SKM-1 (cell line): Measurements from ENCODE around the gene KRT1.
"Not testable (repeated sequence)": the region's sequence is repeated elsewhere in the genome, so short reads cannot be mapped to it uniquely, and the experiment has no call there.

Experiments
- DNase-seq: peaks from one replicate; lab custom pipeline; 2025; ENCODE audit not compliant: unreplicated experiment; lab: John Stamatoyannopoulos, UW

KRT1 gene

DNA sequence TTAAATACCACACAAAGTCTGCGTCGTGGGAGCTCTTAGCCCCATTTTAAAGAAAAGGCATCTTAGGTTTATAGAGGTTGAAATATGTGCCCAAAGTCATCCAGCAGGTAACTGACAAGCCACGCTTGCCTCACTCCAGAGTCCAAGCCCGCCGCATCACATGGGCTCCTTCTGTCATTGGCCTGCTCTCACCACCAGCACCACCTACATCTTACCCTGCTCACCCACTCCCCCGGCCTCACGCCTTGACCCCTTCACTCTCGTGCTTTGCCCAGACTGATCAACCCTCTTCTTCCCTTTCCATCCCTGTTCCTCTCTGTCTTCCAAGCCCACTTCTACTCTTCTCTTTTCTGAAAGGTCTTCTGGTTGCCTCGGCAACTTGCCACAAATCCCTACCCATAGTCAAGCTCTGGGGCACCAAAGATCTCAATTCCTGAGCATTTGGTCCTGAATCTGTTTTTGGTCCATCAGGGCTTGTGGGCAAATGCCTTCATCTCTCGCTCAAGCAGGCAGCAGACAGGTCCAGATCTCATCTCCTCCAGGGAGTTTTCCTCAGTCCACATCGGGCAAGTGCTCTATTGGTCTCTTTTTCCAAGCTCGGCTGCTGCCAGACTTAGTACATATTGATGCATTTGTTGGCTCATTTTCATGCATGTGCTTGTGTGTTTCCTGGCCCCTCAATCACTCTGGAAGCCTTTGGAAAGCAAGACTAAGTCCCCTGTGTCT lies 3.5 kb upstream of the KRT1 start:
- no peak for DNase-seq

DNA sequence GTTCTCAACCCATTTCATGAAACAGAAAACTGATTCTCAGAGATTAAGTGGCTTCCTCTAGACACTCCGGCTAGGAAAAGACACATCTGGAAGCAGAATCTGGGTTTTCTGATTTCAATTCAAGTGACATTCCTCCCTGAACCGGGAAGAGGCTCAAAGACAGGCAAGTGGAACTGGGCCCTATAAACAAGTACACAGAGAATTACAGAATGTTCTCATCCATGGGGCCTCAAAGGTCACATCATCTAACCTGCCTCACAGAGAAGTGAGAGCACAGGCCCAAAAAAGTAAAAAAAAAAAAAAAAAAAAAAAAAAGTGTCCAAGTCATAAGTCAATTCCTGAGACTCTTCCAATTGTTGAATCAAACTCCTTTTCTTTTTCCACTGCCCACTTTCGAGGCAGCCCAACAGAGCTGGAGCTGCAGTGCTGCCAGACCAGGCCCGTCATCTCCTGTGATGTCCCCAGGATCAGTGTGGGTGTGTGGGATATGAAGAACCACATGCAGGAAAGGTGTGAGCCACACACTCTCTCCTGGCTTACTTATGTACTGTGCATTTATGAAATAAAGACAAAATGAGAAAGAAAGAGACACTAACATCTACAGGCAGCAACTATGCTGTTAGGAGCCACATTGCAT lies 2.8 kb upstream of the KRT1 start:
- no peak for DNase-seq

DNA sequence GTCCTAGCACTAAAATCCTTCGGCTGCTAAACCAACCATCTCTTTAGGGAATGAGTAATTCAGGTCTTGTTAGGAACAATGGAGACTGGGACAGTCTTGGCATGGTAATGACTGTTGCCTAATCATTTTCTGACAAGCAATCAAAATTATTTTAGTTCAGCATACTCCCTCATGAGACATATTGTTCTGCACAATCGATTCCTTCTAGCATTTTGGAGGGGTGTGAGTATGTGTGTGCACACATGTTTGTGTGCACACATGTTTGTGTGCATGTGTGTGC lies 2.1 kb upstream of the KRT1 start:
- no peak for DNase-seq

DNA sequence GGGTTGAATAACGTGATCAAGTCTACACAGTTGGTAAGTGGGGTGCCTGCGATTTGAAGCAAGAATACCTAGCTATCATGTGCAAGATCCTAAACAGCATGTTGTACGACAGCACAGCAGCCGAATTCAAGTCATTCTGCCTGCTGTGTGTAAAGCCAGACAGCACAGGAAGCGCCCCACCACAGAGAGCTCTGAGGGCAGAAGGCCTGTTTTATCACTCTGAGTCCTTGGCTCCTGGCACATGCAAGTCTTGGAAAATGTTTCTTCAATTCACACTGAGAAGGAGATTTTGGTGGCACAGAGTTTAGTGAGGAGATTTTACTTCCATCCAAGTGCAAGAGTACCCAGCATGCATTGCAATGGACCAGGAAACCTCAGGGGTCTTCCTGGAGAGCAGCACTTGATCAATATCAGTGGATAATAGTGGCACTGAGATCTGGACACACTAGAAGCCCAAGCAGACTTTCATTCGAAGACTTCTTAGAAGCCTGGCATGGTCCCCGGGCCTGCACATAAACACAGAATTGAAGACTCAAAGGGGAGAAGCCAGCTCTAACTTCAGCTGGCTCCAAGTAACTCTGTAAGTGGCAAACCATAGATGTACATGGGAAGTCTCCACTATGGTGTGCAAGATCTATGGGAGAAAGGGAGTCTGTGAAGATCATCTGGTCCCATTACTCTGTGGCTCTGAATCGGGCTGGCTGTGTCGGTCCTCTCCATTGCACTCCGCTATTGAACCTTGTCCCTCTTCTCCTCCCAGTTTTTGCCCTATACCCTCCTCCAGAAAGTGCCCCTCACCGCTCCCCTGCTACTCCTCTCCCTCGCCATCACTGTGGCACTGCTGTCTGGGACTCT lies 1.5 kb upstream of the KRT1 start:
- DNase-seq, result no peak

DNA sequence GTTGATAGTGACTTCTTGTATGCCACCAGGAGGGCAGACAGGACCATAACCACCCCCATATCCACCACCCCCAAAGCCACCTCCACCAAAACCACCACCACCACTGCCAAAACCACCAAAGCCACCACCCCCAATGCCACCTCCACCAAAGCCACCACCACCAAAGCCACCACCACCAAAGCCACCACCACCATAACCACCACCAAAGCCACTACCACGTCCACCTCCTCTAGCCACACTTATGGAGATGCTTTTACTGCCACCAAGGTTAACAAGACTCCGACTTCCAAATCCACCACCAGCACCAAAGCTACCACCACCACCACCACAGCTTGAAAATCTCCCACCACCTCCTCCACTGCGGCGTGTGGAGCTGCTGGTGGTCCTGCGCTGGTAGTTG lies 332 bp downstream of the KRT1 start:
- DNase-seq, result no peak

DNA sequence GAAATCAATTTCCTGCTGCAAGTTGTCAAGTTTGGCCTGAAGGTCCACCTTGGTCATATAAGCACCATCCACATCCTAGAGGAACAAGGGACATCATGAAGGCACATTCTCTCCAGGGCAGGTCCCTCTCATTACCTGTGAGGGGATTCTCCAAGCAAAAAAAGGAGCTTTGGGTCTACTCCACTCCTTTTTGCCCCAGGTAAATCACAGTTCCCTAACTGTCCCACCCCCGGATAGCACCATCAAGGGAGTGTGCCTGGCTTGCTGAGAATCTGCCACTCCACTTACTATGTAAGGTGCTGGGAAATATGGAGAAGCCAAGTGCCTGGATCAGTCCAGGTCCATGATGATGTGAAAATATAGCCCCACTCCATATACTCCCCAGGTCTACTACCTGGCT lies 2.5 kb downstream of the KRT1 start:
- DNase-seq, result no peak

DNA sequence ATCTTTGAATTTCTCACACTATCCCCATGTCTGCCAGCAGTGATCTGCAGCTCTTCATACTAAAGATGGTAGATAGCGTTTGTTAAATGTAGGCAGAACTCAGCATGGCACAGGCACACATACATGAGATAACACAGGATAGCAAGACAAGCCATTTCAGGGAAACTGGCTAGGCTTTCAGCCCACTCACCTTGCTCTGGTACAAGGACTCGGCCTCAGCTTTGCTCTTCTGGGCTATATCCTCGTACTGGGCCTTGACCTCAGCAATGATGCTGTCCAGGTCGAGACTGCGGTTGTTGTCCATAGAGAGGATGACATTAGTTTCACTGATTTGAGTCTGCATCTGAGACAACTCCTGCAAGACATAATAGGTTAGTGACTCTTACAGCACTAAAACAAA lies 3.1 kb downstream of the KRT1 start:
- DNase-seq, result no peak

DNA sequence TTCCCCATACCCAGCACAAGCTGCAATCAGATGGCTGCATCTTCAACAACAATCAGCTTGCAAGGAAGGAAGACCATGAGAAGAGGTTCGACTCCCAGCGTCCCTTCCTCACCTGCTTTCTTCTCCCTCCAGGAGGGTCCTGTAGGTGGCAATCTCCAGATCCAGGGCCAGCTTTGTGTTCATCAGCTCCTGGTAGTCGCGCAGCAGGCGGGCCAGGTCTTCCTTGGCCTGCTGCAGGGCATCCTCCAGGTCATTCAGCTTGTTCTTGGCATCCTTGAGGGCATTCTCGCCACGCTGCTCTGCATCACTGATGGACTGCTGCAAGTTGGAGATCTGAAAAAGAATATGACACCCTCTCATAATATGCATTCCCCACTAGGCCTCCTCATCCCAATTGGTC lies 4.0 kb downstream of the KRT1 start:
- DNase-seq, result no peak

DNA sequence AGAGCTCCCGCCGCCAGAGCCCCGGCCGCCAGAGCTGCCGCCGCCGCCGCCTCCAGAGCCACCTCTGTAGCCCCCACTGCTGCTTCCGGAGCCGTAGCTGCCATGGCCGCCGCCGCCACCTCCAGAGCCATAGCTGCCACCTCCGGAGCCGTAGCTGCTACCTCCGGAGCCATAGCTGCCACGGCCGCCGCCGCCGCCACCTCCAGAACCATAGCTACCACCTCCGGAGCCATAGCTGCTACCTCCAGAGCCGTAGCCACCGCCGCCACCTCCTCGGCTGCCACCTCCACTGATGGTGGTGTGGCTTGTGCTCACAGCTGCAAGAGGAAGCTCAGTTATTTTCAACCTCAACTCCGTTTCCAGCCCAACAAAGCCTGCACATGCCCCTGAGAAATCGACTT lies 4.9 kb downstream of the KRT1 start:
- DNase-seq, result no peak

DNA sequence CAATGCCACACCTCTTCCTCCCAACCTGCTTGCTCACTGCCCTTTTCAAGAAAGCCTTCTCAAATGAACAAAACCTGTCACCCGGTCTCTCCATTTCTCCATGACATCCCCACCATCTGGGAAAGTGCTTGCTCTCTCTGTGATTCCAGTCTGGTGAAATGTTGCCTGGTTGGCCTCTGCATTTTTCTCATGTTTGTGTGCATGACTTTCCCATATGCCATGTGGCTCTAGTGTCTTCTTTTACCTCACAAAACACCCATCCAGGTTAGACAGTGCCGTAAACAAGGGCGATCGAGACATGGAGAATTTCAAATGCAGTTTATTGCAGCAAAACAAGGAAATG lies 5.8 kb downstream of the KRT1 start:
- DNase-seq, result no peak

DNA sequence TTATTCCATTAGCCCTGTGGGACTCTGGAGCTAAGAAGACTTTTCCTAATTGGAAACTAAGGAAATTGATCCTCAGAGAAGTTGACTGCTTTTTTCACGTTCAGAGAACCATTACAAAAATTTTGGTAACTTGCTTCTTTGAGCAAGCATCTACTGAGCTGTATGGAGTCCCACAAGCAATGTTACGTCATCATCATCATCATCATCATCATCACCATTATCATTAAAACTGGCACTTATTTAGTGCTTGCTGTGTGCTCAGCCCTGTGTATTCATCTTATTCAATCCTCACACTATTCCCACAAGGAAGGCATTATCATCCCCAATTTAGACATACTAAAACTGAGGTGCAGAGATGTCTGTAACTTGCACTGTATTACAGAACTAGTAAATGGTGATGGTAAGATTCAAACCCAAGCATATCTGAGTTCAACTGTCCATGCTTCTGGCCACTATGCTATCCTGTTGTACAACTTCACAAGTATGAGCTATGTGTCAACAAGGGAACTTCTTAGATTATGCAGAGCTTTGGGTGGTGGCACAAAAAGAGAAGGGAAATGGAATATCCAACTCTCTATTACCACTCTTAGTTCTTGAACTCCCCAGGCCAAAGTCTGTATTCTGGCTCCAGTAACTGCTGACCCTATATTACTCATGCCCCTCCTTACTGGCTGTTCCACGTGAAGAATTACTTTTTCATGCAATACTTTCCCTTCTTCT lies 6.3 kb downstream of the KRT1 start:
- no peak for DNase-seq

DNA sequence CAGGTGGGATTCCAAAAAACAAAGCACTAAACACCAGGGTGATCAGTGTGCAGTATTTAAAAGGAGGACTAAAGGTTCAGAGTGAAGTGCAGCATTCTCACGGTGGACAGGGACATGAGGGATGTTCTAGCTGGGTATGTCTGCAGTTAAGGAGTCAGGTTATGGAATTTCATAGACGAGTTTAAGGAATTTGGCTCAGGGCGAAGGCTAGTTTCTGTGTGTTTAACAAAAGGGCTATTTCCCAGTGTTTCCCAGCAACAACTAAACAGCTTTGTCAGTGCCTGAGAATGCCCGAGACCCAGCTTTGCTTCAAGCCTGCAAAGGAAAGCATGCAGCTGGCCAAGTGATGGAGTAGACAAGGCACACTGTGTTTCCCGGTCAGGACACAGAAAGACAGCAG lies 7.0 kb downstream of the KRT1 start:
- DNase-seq, result no peak

DNA sequence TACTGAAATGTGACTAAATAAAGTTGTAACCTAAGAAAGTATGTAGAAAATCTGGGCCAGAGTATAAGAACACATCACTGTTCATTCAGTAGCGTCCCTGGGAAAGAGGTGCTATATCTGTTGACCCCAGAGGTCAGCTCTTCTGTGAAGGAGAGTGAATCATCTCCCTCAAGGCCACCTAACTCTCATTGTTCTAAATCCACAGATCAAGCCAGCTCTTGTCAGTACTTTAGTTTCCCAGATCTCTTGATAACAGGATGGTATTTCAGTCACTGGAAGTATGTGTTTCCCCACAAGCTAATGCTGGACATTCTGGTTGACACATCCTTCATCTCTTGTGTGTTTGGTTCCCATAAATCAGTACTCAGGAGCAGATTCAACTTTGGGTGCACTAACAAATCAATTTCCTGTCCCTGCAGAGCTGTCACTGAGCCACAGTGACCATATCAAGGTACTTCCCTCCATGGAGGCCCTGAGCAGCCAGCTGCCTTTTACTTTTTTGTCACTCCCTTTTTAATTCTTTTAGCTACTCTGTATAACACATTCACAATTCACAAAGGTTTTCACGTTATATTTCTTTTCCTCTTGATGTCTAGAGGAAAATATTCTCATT lies 7.8 kb downstream of the KRT1 start:
- DNase-seq, result no peak

DNA sequence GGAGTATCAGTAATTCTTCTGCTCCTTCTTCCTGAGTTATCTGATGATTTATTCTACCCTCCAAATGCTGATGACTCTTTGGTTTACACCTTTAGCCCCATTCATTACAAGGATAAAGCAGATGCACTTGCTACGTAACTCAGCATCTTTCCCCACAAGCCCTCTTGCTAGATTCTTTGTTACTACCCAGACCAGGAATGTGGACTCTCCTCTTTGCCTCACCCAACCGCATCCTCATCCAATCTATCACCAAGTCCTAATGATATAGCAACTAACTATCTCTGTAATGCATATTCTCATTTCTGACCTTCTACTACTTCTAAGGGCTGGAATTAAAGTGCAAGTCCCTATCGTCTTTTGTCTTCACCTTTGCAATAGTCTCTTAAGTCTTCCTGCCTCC lies 9.2 kb downstream of the KRT1 start:
- no peak for DNase-seq

DNA sequence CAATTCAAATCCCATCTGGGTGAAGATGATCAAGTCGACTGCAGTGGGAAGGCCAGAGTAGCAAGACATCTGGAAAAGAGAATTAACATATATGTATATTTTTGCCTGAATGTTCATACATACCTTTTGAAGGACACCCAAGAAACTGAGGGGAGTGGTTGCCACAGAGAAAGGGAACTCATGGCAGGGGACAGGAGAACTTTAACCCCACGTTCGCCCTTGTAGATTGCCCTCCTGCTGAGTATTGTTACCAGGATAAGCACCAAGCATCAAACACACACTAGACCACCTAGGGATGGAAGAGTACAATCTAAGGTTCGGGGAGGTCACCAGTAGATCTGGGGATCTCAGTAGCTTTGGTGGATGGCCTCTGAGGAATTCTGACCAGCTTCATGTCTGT lies 9.7 kb downstream of the KRT1 start:
- no peak for DNase-seq

DNA sequence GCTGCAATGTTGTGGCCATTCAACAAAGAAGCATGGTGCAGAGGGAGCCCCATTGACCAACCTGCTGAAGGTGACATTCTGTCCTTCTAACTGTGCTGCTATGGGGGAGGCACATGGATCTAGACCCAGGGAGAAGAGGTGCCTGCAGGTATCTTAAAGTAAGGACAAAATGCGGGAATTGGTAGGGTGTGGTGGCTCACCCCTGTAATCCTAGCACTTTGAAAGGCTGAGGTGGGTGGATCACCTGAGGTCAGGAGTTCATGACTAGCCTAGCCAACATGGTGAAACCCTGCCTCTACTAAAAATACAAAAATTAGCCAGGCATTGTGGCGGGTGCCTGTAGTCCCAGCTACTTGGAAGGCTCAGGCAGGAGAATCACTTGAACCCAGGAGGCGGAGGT lies 10.3 kb downstream of the KRT1 start:
- not testable (repeated sequence) for DNase-seq

DNA sequence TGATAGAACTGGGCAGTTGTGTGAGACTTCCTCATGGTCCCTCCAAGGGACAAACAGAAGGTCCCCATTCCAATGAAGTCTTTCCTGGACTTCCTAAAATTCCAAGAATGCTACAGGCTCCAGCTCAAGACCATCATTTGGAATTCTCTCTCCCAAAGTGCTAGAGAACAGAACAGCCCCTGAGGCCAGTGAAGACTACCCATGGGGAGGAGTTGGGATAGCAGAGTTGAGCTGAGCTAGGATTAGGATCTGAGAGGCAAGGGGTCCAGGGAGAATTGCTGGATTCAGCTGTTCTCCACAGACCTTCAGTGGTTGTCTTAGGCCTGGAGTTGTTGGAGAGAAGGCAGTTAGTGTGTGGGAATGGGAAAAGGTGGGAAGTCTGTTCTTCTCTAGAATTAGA lies 10.8 kb downstream of the KRT1 start:
- no peak for DNase-seq

DNA sequence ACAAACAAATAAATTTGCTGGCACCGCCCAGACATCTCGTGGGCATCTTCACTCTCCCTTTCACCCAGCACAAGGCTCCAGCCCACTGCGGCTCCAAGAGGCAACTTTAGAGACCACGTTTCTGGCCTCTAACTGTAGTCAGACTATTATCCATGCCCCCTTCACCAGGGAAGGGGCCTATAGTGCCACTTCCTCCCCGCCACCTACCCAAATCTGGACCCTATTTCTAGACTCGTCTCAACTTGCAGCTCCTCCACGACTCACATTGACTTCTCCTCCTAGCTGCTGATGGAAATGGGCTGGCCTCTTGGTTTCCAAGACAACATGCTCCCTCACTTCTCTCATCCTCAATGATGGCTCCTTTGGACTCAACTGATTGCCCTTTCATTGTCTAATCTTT lies 12.3 kb downstream of the KRT1 start:
- no peak for DNase-seq

DNA sequence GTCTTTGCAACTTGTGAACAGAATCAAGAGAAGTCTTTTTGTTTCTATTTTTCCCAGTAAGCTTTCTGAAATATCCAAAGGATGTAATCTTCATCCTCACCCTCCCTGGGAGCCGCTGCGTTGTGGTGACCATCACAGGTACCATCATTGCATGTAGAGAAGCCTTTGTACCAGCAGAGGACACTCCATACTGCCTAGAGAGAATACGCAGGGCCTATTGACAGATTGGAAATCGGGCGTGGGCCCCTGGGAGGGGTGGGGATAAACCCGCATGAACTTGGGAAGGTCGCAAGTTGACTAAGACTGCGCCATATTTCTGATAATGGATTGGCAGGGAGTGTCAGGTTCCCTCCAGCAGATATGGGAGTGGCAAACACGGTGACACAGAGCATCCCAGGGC lies 12.7 kb downstream of the KRT1 start:
- DNase-seq, result no peak

DNA sequence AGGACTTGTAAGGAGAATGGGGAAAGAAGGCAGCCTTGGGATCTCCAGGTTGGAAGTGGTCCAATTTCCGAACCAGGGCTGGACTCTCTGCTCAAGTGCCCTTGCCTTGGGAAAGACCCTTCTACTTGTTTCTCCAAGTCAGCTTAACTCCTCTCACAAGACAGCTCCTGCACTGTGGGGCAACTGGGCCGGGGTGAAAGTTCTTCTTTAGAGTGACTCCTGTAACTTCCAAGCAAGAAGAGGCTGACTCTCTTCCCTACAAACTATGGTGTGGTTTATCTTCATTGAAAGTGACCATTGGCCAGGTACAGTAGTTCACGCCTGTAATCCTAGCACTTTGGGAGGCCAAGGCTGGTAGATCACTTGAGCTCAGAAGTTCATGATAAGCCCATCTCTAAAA lies 13.7 kb downstream of the KRT1 start:
- no peak for DNase-seq

DNA sequence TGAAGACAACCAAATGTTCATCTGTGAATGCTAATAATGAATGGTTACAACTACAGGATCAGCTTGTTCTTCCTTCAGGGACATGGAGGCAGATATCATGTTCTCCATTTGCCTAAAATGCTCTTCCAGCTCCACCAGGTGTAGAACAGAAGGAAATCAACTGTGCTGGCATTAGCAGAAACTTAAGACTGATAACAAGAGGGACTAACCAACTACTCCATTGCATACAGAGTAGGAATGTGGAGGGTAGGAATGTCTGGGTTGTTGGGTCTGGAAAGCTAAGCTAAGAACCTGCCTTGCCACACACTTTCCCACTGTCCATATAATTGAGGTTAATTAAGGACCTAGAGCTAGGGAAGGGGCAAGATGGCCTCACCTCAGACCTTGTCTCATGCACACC lies 16.8 kb downstream of the KRT1 start:
- DNase-seq, result no peak

DNA sequence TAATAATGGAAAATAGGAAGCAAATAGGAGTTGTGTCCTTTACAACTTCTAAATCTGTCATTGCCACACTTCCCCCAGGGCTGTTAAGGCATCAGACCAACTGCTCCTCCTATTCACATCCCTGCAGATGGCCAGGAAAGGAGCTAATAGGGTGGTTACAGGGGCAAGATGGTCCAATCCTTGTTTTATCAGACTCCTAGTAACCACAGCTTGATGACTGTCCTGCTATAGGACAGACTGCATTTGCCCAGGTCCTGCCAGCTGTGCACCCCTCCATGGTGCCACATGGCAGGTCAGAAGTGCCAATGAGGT lies 17.3 kb downstream of the KRT1 start:
- DNase-seq, result no peak
